MM.1S (cell line): Measurements from ENCODE around the gene KRTAP6-2.

Experiments used
- DNase-seq: peaks from one replicate; pipeline ENCODE4 v3.0.0-alpha.2; 2015
- H2AFZ ChIP-seq: fragments of 300-600 bp; sonication (generic); 2 replicates; pipeline ENCODE4 v1.6.0; 2016; ENCODE audit warnings: antibody characterized with exemption, low read length
- H3F3A ChIP-seq: fragments of 300-600 bp; sonication (generic); 2 replicates; pipeline ENCODE4 v1.6.1; 2016; ENCODE audit warnings: mild to moderate bottlenecking, antibody characterized with exemption, low read length, moderate library complexity, mixed read lengths; ENCODE audit not compliant: insufficient read depth
- H3K27ac ChIP-seq: fragments of 300-600 bp; sonication (generic); 2 replicates; pipeline ENCODE4 v1.5.1; 2016; ENCODE audit warnings: mild to moderate bottlenecking, low read length
- H3K27me3 ChIP-seq: fragments of 300-600 bp; sonication (generic); replicated peaks from 2 replicates; pipeline ENCODE4 v1.6.0; 2016; ENCODE audit warnings: low read length; ENCODE audit not compliant: insufficient read depth
- H3K36me3 ChIP-seq: fragments of 300-600 bp; sonication (generic); replicated peaks from 2 replicates; pipeline ENCODE4 v1.6.1; 2016; ENCODE audit warnings: mild to moderate bottlenecking, low read length, mixed read lengths; ENCODE audit not compliant: insufficient read depth
- H3K4me1 ChIP-seq: fragments of 300-600 bp; sonication (generic); 2 replicates; pipeline ENCODE4 v1.6.1; 2016; ENCODE audit warnings: low read length, mixed read lengths
- H3K4me2 ChIP-seq: fragments of 300-600 bp; sonication (generic); 2 replicates; pipeline ENCODE4 v1.6.0; 2016; ENCODE audit warnings: low read depth, low read length
- H3K4me3 ChIP-seq: fragments of 300-600 bp; sonication (generic); 2 replicates; pipeline ENCODE4 v1.5.1; 2016; ENCODE audit warnings: low read length, mixed read lengths
- H3K79me2 ChIP-seq: fragments of 300-600 bp; sonication (generic); 2 replicates; pipeline ENCODE4 v1.6.1; 2016; ENCODE audit warnings: mixed run types, low read length, mixed read lengths
- H3K9ac ChIP-seq: fragments of 300-600 bp; sonication (generic); 2 replicates; pipeline ENCODE4 v1.6.1; 2016; ENCODE audit warnings: low read length, mixed read lengths
- H3K9me2 ChIP-seq: fragments of 300-600 bp; sonication (generic); replicated peaks from 2 replicates; pipeline ENCODE4 v1.6.1; 2016; ENCODE audit warnings: mild to moderate bottlenecking, low read length, mixed read lengths; ENCODE audit not compliant: insufficient read depth
- H3K9me3 ChIP-seq: fragments of 300-600 bp; sonication (generic); replicated peaks from 2 replicates; pipeline ENCODE4 v1.6.1; 2016; ENCODE audit warnings: mild to moderate bottlenecking, low read length, mixed read lengths; ENCODE audit not compliant: insufficient read depth
- H4K20me1 ChIP-seq: fragments of 300-600 bp; sonication (generic); 2 replicates; pipeline ENCODE4 v1.6.1; 2016; ENCODE audit warnings: mild to moderate bottlenecking, low read length, moderate library complexity, mixed read lengths; ENCODE audit not compliant: insufficient read depth
- EZH2 ChIP-seq: fragments of 300-600 bp; sonication (generic); optimal IDR thresholded peaks from 2 replicates; pipeline ENCODE3; 2017; ENCODE audit warnings: low read depth, mild to moderate bottlenecking, antibody characterized with exemption, low read length, mixed read lengths
- EZH2phosphoT487 ChIP-seq: fragments of 300-600 bp; sonication (generic); IDR thresholded peaks from 2 replicates; pipeline ENCODE4 v1.6.1; 2018; ENCODE audit warnings: antibody characterized with exemption, low read length
- TF ChIP-seq, protein P1 (sequence below): fragments of 300-600 bp; sonication (generic); IDR thresholded peaks from 2 replicates; pipeline ENCODE4 v1.5.1; 2016; ENCODE audit warnings: antibody characterized with exemption, low read length, mixed read lengths

KRTAP6-2 gene

DNA sequence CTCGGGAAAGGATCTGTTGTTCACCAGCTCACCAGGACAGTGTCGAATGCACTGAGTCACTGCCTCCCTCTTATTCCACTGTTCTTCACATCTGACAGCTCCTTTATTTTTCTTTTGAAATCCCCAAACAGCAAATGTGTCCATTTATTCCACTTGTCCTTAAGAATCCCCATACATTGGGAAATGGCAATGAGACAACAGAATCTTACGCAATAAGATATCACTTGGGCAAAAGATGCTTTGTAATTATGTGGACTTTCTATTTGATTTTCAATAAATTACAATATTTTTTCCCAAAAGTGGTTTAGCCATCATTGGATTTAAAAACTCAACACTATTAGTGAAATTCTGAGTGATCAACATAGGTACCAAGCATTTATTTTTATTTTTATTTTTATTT, 40.0 kb upstream of the KRTAP6-2 start:
- H3K9me2 ChIP-seq, result no peaks in the 10 kb centered on the region
- H4K20me1 ChIP-seq, result no peaks in the 10 kb centered on the region
- H3K9me3 ChIP-seq, result no peaks in the 10 kb centered on the region
- no peak overlapping the region for H2AFZ ChIP-seq
- no peaks in the 10 kb centered on the region for H3K4me1 ChIP-seq
- no peaks in the 10 kb centered on the region for H3F3A ChIP-seq
- no peaks in the 10 kb centered on the region for H3K27me3 ChIP-seq
- no peak overlapping the region for H3K9ac ChIP-seq
- TF ChIP-seq EZH2, result no peak
- no peak for DNase-seq
- no peak overlapping the region for H3K4me3 ChIP-seq
- no peak overlapping the region for H3K27ac ChIP-seq
- no peak overlapping the region for H3K4me2 ChIP-seq
- H3K79me2 ChIP-seq, result no peaks in the 10 kb centered on the region
- no peaks in the 10 kb centered on the region for H3K36me3 ChIP-seq

GRCh38 chr21:30634906-30635305, 36.2 kb upstream of the KRTAP6-2 start, which contains the start of gene KRTAP20-2:
TSS of gene KRTAP20-2 (plus strand) at chr21:30635206. CDS start at chr21:30635264, 58 bp downstream.
- Histone ChIP-seq H4K20me1 (no peaks in the 10 kb centered on the region), H2AFZ (no peak within 1 kb of the TSS), H3K4me3 (no peak within 1 kb of the TSS), H3K27me3 (no peaks in the 10 kb centered on the region), H3K4me1 (no peaks in the 10 kb centered on the region), H3K4me2 (no peak within 1 kb of the TSS), H3K9me3 (no peaks in the 10 kb centered on the region), H3F3A (no peaks in the 10 kb centered on the region), H3K9ac (no peak within 1 kb of the TSS), H3K9me2 (no peaks in the 10 kb centered on the region), H3K79me2 (no peaks in the 10 kb centered on the region), H3K36me3 (no peaks in the 10 kb centered on the region), H3K27ac (no peak within 1 kb of the TSS)
- no peak for DNase-seq
- TF ChIP-seq EZH2, result no peak
- TF ChIP-seq, protein P1, sequence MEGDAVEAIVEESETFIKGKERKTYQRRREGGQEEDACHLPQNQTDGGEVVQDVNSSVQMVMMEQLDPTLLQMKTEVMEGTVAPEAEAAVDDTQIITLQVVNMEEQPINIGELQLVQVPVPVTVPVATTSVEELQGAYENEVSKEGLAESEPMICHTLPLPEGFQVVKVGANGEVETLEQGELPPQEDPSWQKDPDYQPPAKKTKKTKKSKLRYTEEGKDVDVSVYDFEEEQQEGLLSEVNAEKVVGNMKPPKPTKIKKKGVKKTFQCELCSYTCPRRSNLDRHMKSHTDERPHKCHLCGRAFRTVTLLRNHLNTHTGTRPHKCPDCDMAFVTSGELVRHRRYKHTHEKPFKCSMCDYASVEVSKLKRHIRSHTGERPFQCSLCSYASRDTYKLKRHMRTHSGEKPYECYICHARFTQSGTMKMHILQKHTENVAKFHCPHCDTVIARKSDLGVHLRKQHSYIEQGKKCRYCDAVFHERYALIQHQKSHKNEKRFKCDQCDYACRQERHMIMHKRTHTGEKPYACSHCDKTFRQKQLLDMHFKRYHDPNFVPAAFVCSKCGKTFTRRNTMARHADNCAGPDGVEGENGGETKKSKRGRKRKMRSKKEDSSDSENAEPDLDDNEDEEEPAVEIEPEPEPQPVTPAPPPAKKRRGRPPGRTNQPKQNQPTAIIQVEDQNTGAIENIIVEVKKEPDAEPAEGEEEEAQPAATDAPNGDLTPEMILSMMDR, result no peak

DNA sequence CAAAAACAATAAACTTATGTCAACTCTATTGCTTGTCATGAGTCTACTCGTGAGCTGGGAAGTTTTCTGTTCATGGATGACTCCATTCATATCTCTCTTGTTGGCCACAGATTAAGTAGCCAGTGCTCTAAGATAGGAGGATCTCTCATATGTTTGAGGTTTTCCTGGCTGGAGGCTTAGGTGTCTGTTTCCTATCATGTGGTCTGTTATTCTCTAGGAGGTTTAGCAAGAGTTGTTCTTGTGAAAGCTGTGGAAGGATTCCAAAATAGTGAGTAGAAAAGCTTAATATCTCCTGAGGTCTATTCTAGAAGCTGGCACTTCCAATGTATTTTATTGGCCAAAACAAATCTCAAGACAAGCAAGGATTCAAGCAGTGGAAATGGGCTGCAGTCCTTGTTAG, 30.5 kb upstream of the KRTAP6-2 start:
- H4K20me1 ChIP-seq, result no peaks in the 10 kb centered on the region
- H3K9me3 ChIP-seq, result no peaks in the 10 kb centered on the region
- TF ChIP-seq, protein P1, result no peak
- TF ChIP-seq EZH2phosphoT487, result no peak
- TF ChIP-seq EZH2, result no peak
- H3K27ac ChIP-seq, result no peak overlapping the region
- no peaks in the 10 kb centered on the region for H3K27me3 ChIP-seq
- H3K79me2 ChIP-seq, result no peaks in the 10 kb centered on the region
- H3K9me2 ChIP-seq, result no peaks in the 10 kb centered on the region
- H3K4me2 ChIP-seq, result no peak overlapping the region
- no peak for DNase-seq
- H3K4me3 ChIP-seq, result no peak overlapping the region
- H3F3A ChIP-seq, result no peaks in the 10 kb centered on the region
- H3K36me3 ChIP-seq, result no peaks in the 10 kb centered on the region
- no peak overlapping the region for H3K9ac ChIP-seq
- no peaks in the 10 kb centered on the region for H3K4me1 ChIP-seq
- no peak overlapping the region for H2AFZ ChIP-seq

DNA sequence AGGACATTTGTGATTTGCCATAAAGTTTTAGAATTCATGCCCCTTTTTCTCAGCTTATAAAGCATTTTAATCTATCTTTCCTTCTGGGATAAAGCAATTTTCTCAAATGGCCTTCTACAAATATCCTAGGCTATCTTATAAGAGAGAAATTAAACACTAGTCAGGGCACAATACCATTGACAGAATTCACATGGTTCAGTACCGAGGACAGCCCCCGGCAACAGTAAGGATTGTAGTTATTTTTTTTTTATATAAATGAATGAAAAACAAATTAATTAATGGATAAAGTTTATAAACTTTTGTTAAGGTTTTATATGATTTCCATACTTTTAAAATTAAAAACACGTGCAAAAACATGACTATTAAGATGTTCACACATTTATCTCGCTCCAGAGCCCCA, 29.4 kb upstream of the KRTAP6-2 start:
- TF ChIP-seq EZH2, result no peak
- no peak for TF ChIP-seq EZH2phosphoT487
- TF ChIP-seq, protein P1, result no peak
- Histone ChIP-seq H3K4me1 (no peaks in the 10 kb centered on the region), H2AFZ (no peak overlapping the region), H3K9ac (no peak overlapping the region), H3K9me3 (no peaks in the 10 kb centered on the region), H3K27me3 (no peaks in the 10 kb centered on the region), H3K4me3 (no peak overlapping the region), H3K36me3 (no peaks in the 10 kb centered on the region), H3K79me2 (no peaks in the 10 kb centered on the region), H3K9me2 (no peaks in the 10 kb centered on the region), H3K4me2 (no peak overlapping the region), H3F3A (no peaks in the 10 kb centered on the region), H3K27ac (no peak overlapping the region), H4K20me1 (no peaks in the 10 kb centered on the region)
- no peak for DNase-seq
